H9 (cell line): Measurements from ENCODE around the gene NUP214. TPM values are rescaled to one million over a fixed set of nuclear protein-coding genes. Genes with fewer than 3 reads are reported as not detected.

Experiments
- DNase-seq: peaks from one replicate; pipeline ENCODE4 v3.0.0-alpha.2; 2017
- H2AFZ ChIP-seq: one replicate; pipeline ENCODE4 v1.6.1; 2013; ENCODE audit warnings: mild to moderate bottlenecking, low read length, control low read depth, moderate library complexity
- H2AK5ac ChIP-seq: 2 replicates; pipeline ENCODE4 v1.6.1; 2013; ENCODE audit warnings: low read length, control low read depth, mixed read lengths; ENCODE audit not compliant: insufficient read length
- H2BK120ac ChIP-seq: one replicate; pipeline ENCODE4 v1.6.1; 2013; ENCODE audit warnings: low read depth, mild to moderate bottlenecking, low read length, control low read depth, inconsistent platforms; ENCODE audit not compliant: poor library complexity, severe bottlenecking
- H2BK12ac ChIP-seq: 2 replicates; pipeline ENCODE4 v1.6.1; 2013; ENCODE audit warnings: low read length, control low read depth, mixed read lengths, low read depth; ENCODE audit not compliant: insufficient read length
- H2BK15ac ChIP-seq: 2 replicates; pipeline ENCODE4 v1.6.1; 2013; ENCODE audit warnings: low read depth, low read length, control low read depth
- H2BK20ac ChIP-seq: one replicate; pipeline ENCODE4 v1.6.1; 2013; ENCODE audit warnings: low read depth, mild to moderate bottlenecking, low read length, control low read depth, inconsistent platforms; ENCODE audit not compliant: poor library complexity, severe bottlenecking
- H2BK5ac ChIP-seq: 2 replicates; pipeline ENCODE4 v1.6.1; 2013; ENCODE audit warnings: low read length, control low read depth, mixed read lengths; ENCODE audit not compliant: insufficient read length
- H3K14ac ChIP-seq: 2 replicates; pipeline ENCODE4 v1.6.1; 2013; ENCODE audit warnings: low read length, control low read depth; ENCODE audit not compliant: insufficient read depth
- H3K18ac ChIP-seq: 2 replicates; pipeline ENCODE4 v1.6.1; 2013; ENCODE audit warnings: low read depth, mild to moderate bottlenecking, mixed read lengths, low read length, control low read depth; ENCODE audit not compliant: insufficient read length
- H3K23ac ChIP-seq: 2 replicates; pipeline ENCODE4 v1.6.1; 2013; ENCODE audit warnings: low read length, control low read depth, mixed read lengths, low read depth; ENCODE audit not compliant: insufficient read length
- H3K23me2 ChIP-seq: 2 replicates; pipeline ENCODE4 v1.6.1; 2013; ENCODE audit warnings: low read depth, mild to moderate bottlenecking, mixed read lengths, low read length, control low read depth; ENCODE audit not compliant: insufficient read length, poor library complexity, severe bottlenecking
- H3K27ac ChIP-seq: 2 replicates; pipeline ENCODE4 v1.5.1; 2013; ENCODE audit warnings: low read length, control low read depth, mixed read lengths, low read depth; ENCODE audit not compliant: insufficient read length
- H3K27me3 ChIP-seq: 2 replicates; pipeline ENCODE4 v1.6.1; 2013; ENCODE audit warnings: low read length, control low read depth, inconsistent platforms; ENCODE audit not compliant: insufficient read depth
- H3K4ac ChIP-seq: 2 replicates; pipeline ENCODE4 v1.6.1; 2013; ENCODE audit warnings: low read depth, mild to moderate bottlenecking, control low read depth, inconsistent platforms, low read length, moderate library complexity
- H3K4me1 ChIP-seq: 2 replicates; pipeline ENCODE4 v1.6.1; 2013; ENCODE audit warnings: low read length, control low read depth, inconsistent platforms; ENCODE audit not compliant: insufficient read depth
- H3K4me2 ChIP-seq: 2 replicates; pipeline ENCODE4 v1.6.1; 2013; ENCODE audit warnings: low read length, control low read depth, mixed read lengths; ENCODE audit not compliant: insufficient read length, insufficient read depth
- H3K56ac ChIP-seq: 2 replicates; pipeline ENCODE4 v1.6.1; 2013; ENCODE audit warnings: low read depth, mild to moderate bottlenecking, mixed read lengths, low read length, control low read depth; ENCODE audit not compliant: insufficient read length
- H3K79me1 ChIP-seq: 2 replicates; pipeline ENCODE4 v1.6.1; 2013; ENCODE audit warnings: low read depth, mild to moderate bottlenecking, moderate library complexity, low read length, control low read depth, inconsistent platforms; ENCODE audit not compliant: insufficient read depth, poor library complexity, severe bottlenecking
- H3K79me2 ChIP-seq: 2 replicates; pipeline ENCODE4 v1.6.1; 2013; ENCODE audit warnings: low read length, control low read depth, inconsistent platforms; ENCODE audit not compliant: insufficient read depth
- H3K9ac ChIP-seq: 2 replicates; pipeline ENCODE4 v1.6.1; 2013; ENCODE audit warnings: low read length, control low read depth, mixed read lengths; ENCODE audit not compliant: insufficient read length; ENCODE audit errors: extremely low read depth
- H3K9me3 ChIP-seq: one replicate; pipeline ENCODE4 v1.6.1; 2013; ENCODE audit warnings: low read depth, low read length, inconsistent platforms; ENCODE audit not compliant: control insufficient read depth
- H3T11ph ChIP-seq: one replicate; pipeline ENCODE4 v1.6.1; 2013; ENCODE audit warnings: mild to moderate bottlenecking, low read length, control low read depth, inconsistent platforms
- H4K20me1 ChIP-seq: one replicate; pipeline ENCODE4 v1.6.1; 2013; ENCODE audit not compliant: control insufficient read depth, insufficient read length, insufficient read depth
- H4K5ac ChIP-seq: 2 replicates; pipeline ENCODE4 v1.6.1; 2013; ENCODE audit warnings: low read depth, mild to moderate bottlenecking, mixed read lengths, low read length, control low read depth; ENCODE audit not compliant: insufficient read length
- H4K8ac ChIP-seq: replicated peaks from 2 replicates; pipeline ENCODE4 v1.6.1; 2013; ENCODE audit warnings: low read length, control low read depth, mixed read lengths, low read depth; ENCODE audit not compliant: insufficient read length
- H4K91ac ChIP-seq: 2 replicates; pipeline ENCODE4 v1.6.1; 2013; ENCODE audit warnings: low read depth, mild to moderate bottlenecking, moderate library complexity, mixed read lengths, low read length, control low read depth; ENCODE audit not compliant: insufficient read length
- H3K27ac Mint-ChIP-seq, 3 experiments: 2 replicates in 2 of 3; 3 replicates in 1 of 3; pipeline ENCODE4 v1.8.0; 2020 to 2021; ENCODE audit warnings: mixed read lengths in 3 of 3, mild to moderate bottlenecking in 1 of 3, moderate library complexity in 1 of 3
- H3K27me3 Mint-ChIP-seq: 2 replicates; pipeline ENCODE4 v1.8.0; 2021; ENCODE audit warnings: low read depth, mild to moderate bottlenecking, moderate library complexity, mixed read lengths
- H3K36me3 Mint-ChIP-seq, 3 experiments: 2 replicates in 2 of 3; 3 replicates in 1 of 3; pipeline ENCODE4 v1.8.0; 2020 to 2021; ENCODE audit warnings: low read depth in 3 of 3, mixed read lengths in 3 of 3; ENCODE audit not compliant: insufficient read depth in 1 of 3
- H3K4me1 Mint-ChIP-seq, 2 experiments: 2 replicates each; pipeline ENCODE4 v1.8.0; 2020; ENCODE audit warnings: mixed read lengths in 2 of 2
- H3K4me3 Mint-ChIP-seq, 2 experiments: 2 replicates in 1 of 2; 3 replicates in 1 of 2; pipeline ENCODE4 v1.8.0; 2020 to 2021; ENCODE audit warnings: mild to moderate bottlenecking in 2 of 2, mixed read lengths in 2 of 2, moderate library complexity in 1 of 2
- H3K9me3 Mint-ChIP-seq, 2 experiments: 2 replicates in 1 of 2; 3 replicates in 1 of 2; pipeline ENCODE4 v1.8.0; 2020; ENCODE audit warnings: mild to moderate bottlenecking in 2 of 2, mixed read lengths in 2 of 2, moderate library complexity in 1 of 2
- CTCF ChIP-seq: fragments of 200-600 bp; sonication (generic); conservative IDR thresholded peaks from 3 replicates; pipeline ENCODE4 v1.8.0; 2021; ENCODE audit warnings: antibody characterized with exemption, mild to moderate bottlenecking
- WGBS: extraction: QIAGEN DNeasy Blood & Tissue Kit; methylation state at CpG from one replicate; pipeline ENCODE4 v1.1.7; 2013; ENCODE audit warnings: missing lambda C conversion rate, low lambda C conversion rate, mixed read lengths; ENCODE audit not compliant: insufficient read length; ENCODE audit errors: extremely low coverage; 5-methylcytosine and 5-hydroxymethylcytosine counted together
- total RNA-seq: library from RNA; stranded (reverse); gene quantifications from 2 replicates; pipeline ENCODE4 v1.2.1, GENCODE V29; 2021

Gene NUP214
- total RNA-seq, 1 experiment from 2014 or later = 53.8 TPM

DNA sequence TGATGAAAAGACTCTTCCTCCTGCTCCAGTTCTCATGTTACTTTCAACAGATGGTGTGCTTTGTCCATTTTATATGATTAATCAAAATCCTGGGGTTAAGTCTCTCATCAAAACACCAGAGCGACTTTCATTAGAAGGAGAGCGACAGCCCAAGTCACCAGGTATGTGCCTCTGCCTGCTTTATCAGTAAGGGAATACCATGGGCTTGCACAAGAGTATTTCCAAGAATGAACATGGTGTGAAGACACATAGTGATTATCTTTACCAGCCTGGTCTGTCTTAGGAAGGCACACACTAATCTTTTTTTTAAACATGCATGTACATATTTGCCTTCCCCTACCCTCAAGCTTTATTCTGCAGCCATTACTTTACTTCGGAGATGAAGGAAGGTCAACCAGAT is 15.2 kb downstream of the NUP214 start:
- Histone ChIP-seq H3K18ac (no peak overlapping the region), H3K79me1 (no peaks in the 10 kb centered on the region), H3T11ph (no peak overlapping the region), H4K91ac (no peak overlapping the region), H3K14ac (no peak overlapping the region), H3K4me2 (no peak overlapping the region), H3K9me3 (no peaks in the 10 kb centered on the region), H4K20me1 (no peaks in the 10 kb centered on the region), H2AFZ (no peak overlapping the region), H3K23me2 (no peaks in the 10 kb centered on the region), H3K23ac (no peak overlapping the region), H2AK5ac (no peak overlapping the region), H2BK12ac (no peak overlapping the region), H4K5ac (no peak overlapping the region), H3K9ac (no peak overlapping the region), H2BK120ac (no peak overlapping the region), H3K4ac (no peak overlapping the region), H2BK5ac (no peak overlapping the region), H2BK15ac (no peak overlapping the region), H3K4me1 (no peaks in the 10 kb centered on the region), H3K56ac (no peak overlapping the region), H2BK20ac (no peak overlapping the region), H3K27ac (no peak overlapping the region), H3K27me3 (no peaks in the 10 kb centered on the region), H3K79me2 (no peaks in the 10 kb centered on the region), H4K8ac (no peak overlapping the region)
- Mint-ChIP-seq H3K36me3 (peaks cover 31 to 93% (median 75%) of the 10 kb centered on the region in 3 experiments; a peak in 6 of 7 replicates), H3K27ac (no peak overlapping the region), H3K9me3 (no peaks in the 10 kb centered on the region), H3K4me1 (peaks cover 0 to 11% of the 10 kb centered on the region in 2 experiments; a peak in 2 of 4 replicates), H3K4me3 (no peak overlapping the region), H3K27me3 (no peaks in the 10 kb centered on the region)
- no peak for TF ChIP-seq CTCF
- WGBS = no CpG with 5 or more reads among the region's 3 CpGs
- DNase-seq = no peak
